IMR-90 (cell line): Measurements from ENCODE around the gene TSKS. TPM values are rescaled to one million over a fixed set of nuclear protein-coding genes. Genes with fewer than 3 reads are reported as not detected.

Experiments
- ATAC-seq: fragments of 200-7000 bp; cut with Tn5 transposase; 2 replicates; pipeline ENCODE4 v1.9.1; 2020; ENCODE audit warnings: low read depth, mild to moderate bottlenecking, moderate library complexity
- BruUV-seq: library from RNA; stranded (reverse); fragments of 400-500 nt; replicated peaks from 2 replicates; lab custom pipeline; 2021; lab: Mats Ljungman, UMichigan
- CTCF ChIA-PET: fragments of 300-600 bp; formaldehyde crosslinking; extraction: SDS; loops from one replicate; lab custom pipeline; 2021; ENCODE audit warnings: antibody characterized with exemption; lab: Yijun Ruan, JAX
- POLR2A ChIA-PET: fragments of 300-600 bp; sonication (Branson Sonifier 250); formaldehyde crosslinking; loops from one replicate; lab custom pipeline; 2022; ENCODE audit warnings: antibody characterized with exemption; ENCODE audit not compliant: unreplicated experiment; lab: Charles Lee
- DNase-seq: peaks from one replicate; pipeline ENCODE4 v3.0.0; 2013
- H2AFZ ChIP-seq: replicated peaks from 2 replicates; pipeline ENCODE3; 2013; ENCODE audit warnings: low read length, mild to moderate bottlenecking; ENCODE audit not compliant: poor library complexity
- H2AK5ac ChIP-seq: 2 replicates; pipeline ENCODE4 v1.6.1; 2013; ENCODE audit warnings: low read depth, low read length, inconsistent platforms
- H2AK9ac ChIP-seq: replicated peaks from 2 replicates; pipeline ENCODE3; 2013; ENCODE audit warnings: mild to moderate bottlenecking, low read depth, low read length, moderate library complexity; ENCODE audit not compliant: poor library complexity
- H2BK120ac ChIP-seq: 2 replicates; pipeline ENCODE4 v1.6.1; 2013; ENCODE audit warnings: low read depth, low read length, inconsistent platforms
- H2BK15ac ChIP-seq: 3 replicates; pipeline ENCODE4 v1.6.1; 2013; ENCODE audit warnings: low read depth, low read length, inconsistent platforms
- H2BK20ac ChIP-seq: 2 replicates; pipeline ENCODE4 v1.6.1; 2013; ENCODE audit warnings: low read depth, mild to moderate bottlenecking, inconsistent platforms, low read length, moderate library complexity
- H2BK5ac ChIP-seq: 2 replicates; pipeline ENCODE4 v1.6.1; 2013; ENCODE audit warnings: mild to moderate bottlenecking, low read depth, low read length, inconsistent platforms; ENCODE audit not compliant: poor library complexity, severe bottlenecking
- H3K14ac ChIP-seq: replicated peaks from 2 replicates; pipeline ENCODE4 v1.6.1; 2013; ENCODE audit warnings: low read depth, low read length, inconsistent platforms
- H3K18ac ChIP-seq: 2 replicates; pipeline ENCODE4 v1.6.1; 2013; ENCODE audit warnings: low read depth, low read length, control low read depth
- H3K23ac ChIP-seq: 2 replicates; pipeline ENCODE4 v1.6.1; 2013; ENCODE audit warnings: low read depth, low read length, inconsistent platforms
- H3K27ac ChIP-seq: 2 replicates; pipeline ENCODE4 v1.5.1; 2013; ENCODE audit warnings: mild to moderate bottlenecking, control low read depth, low read length; ENCODE audit not compliant: insufficient read depth
- H3K27me3 ChIP-seq: 2 replicates; pipeline ENCODE4 v1.6.1; 2013; ENCODE audit warnings: low read length; ENCODE audit not compliant: control insufficient read depth, insufficient read depth
- H3K36me3 ChIP-seq: 2 replicates; pipeline ENCODE4 v1.6.1; 2013; ENCODE audit warnings: low read length, mixed read lengths; ENCODE audit not compliant: control insufficient read depth, insufficient read depth
- H3K4ac ChIP-seq: 2 replicates; pipeline ENCODE4 v1.6.1; 2013; ENCODE audit warnings: low read depth, low read length, inconsistent platforms
- H3K4me1 ChIP-seq: 2 replicates; pipeline ENCODE4 v1.6.1; 2013; ENCODE audit warnings: low read length, mixed read lengths; ENCODE audit not compliant: control insufficient read depth, insufficient read depth
- H3K4me2 ChIP-seq: 2 replicates; pipeline ENCODE4 v1.6.1; 2013; ENCODE audit warnings: low read depth, mild to moderate bottlenecking, control low read depth, low read length, moderate library complexity
- H3K4me3 ChIP-seq: 2 replicates; pipeline ENCODE4 v1.5.1; 2013; ENCODE audit warnings: low read depth, mild to moderate bottlenecking, control low read depth, low read length, moderate library complexity; ENCODE audit not compliant: insufficient read depth
- H3K56ac ChIP-seq: 2 replicates; pipeline ENCODE4 v1.6.1; 2013; ENCODE audit warnings: low read length, inconsistent platforms; ENCODE audit not compliant: insufficient read depth; ENCODE audit errors: extremely low read depth
- H3K79me1 ChIP-seq, 2 experiments: 2 replicates each; pipeline ENCODE4 v1.6.1; 2013; ENCODE audit warnings: low read length in 2 of 2, inconsistent platforms in 1 of 2, low read depth in 1 of 2
- H3K9ac ChIP-seq: 2 replicates; pipeline ENCODE4 v1.6.1; 2013; ENCODE audit warnings: low read depth, low read length, control low read depth
- H3K9me1 ChIP-seq: 2 replicates; pipeline ENCODE4 v1.6.1; 2013; ENCODE audit warnings: low read length, inconsistent platforms; ENCODE audit not compliant: insufficient read depth
- H3K9me3 ChIP-seq: 2 replicates; pipeline ENCODE4 v1.6.1; 2013; ENCODE audit warnings: low read length; ENCODE audit not compliant: control insufficient read depth, insufficient read depth
- H4K20me1 ChIP-seq: 2 replicates; pipeline ENCODE4 v1.6.1; 2013; ENCODE audit warnings: low read length, inconsistent platforms; ENCODE audit not compliant: insufficient read depth
- H4K5ac ChIP-seq: 2 replicates; pipeline ENCODE4 v1.6.1; 2013; ENCODE audit warnings: mild to moderate bottlenecking, low read depth, low read length, control low read depth
- H4K8ac ChIP-seq, 2 experiments: 2 replicates each; pipeline ENCODE4 v1.6.1; 2013; ENCODE audit warnings: low read depth in 2 of 2, low read length in 2 of 2, control low read depth in 1 of 2, inconsistent platforms in 1 of 2
- H4K91ac ChIP-seq: 2 replicates; pipeline ENCODE4 v1.6.1; 2013; ENCODE audit warnings: low read depth, low read length, inconsistent platforms; ENCODE audit not compliant: insufficient read depth
- BHLHE40 ChIP-seq: fragments of 150-350 bp; IDR thresholded peaks from 2 replicates; pipeline ENCODE4 v1.6.1; 2016; ENCODE audit warnings: mild to moderate bottlenecking, low read depth, low read length
- CEBPB ChIP-seq: IDR thresholded peaks from 2 replicates; pipeline ENCODE4 v1.6.1; 2012; ENCODE audit warnings: low read depth, low read length, improper control_type of control experiment
- CHD1 ChIP-seq: IDR thresholded peaks from 2 replicates; pipeline ENCODE4 v1.6.1; 2012; ENCODE audit warnings: low read depth, low read length, improper control_type of control experiment
- CTCF ChIP-seq: conservative IDR thresholded peaks from 2 replicates; pipeline ENCODE4 v1.5.1; 2012; ENCODE audit warnings: mild to moderate bottlenecking, low read depth, low read length, improper control_type of control experiment
- ELK1 ChIP-seq: fragments of 150-350 bp; IDR thresholded peaks from 2 replicates; pipeline ENCODE4 v1.6.1; 2016; ENCODE audit warnings: low read depth, mild to moderate bottlenecking, low read length, moderate library complexity, borderline replicate concordance
- FOS ChIP-seq: fragments of 150-350 bp; IDR thresholded peaks from 2 replicates; pipeline ENCODE4 v1.6.1; 2016; ENCODE audit warnings: low read depth, low read length
- MAFK ChIP-seq: IDR thresholded peaks from 2 replicates; pipeline ENCODE4 v1.6.1; 2012; ENCODE audit warnings: low read depth, low read length, improper control_type of control experiment
- MAZ ChIP-seq: IDR thresholded peaks from 2 replicates; pipeline ENCODE4 v1.6.1; 2012; ENCODE audit warnings: low read depth, mild to moderate bottlenecking, low read length, improper control_type of control experiment, moderate library complexity, borderline replicate concordance
- MXI1 ChIP-seq: IDR thresholded peaks from 2 replicates; pipeline ENCODE4 v1.6.1; 2012; ENCODE audit warnings: low read depth, mild to moderate bottlenecking, low read length, moderate library complexity, borderline replicate concordance
- NFE2L2 ChIP-seq: fragments of 150-350 bp; IDR thresholded peaks from 2 replicates; pipeline ENCODE4 v1.6.1; 2016; ENCODE audit warnings: low read depth, mild to moderate bottlenecking, low read length
- POLR2A ChIP-seq: IDR thresholded peaks from 2 replicates; pipeline ENCODE4 v1.6.1; 2012; ENCODE audit warnings: mild to moderate bottlenecking, low read depth, low read length
- RAD21 ChIP-seq: IDR thresholded peaks from 2 replicates; pipeline ENCODE4 v1.6.1; 2012; ENCODE audit warnings: low read length, improper control_type of control experiment
- RCOR1 ChIP-seq: IDR thresholded peaks from 2 replicates; pipeline ENCODE4 v1.6.1; 2012; ENCODE audit warnings: mild to moderate bottlenecking, low read length, improper control_type of control experiment; ENCODE audit not compliant: insufficient replicate concordance
- RFX5 ChIP-seq: IDR thresholded peaks from 2 replicates; pipeline ENCODE4 v1.8.0; 2012; ENCODE audit warnings: low read depth, mild to moderate bottlenecking, low read length, moderate library complexity
- SMC3 ChIP-seq: fragments of 150-350 bp; IDR thresholded peaks from 2 replicates; pipeline ENCODE4 v1.6.1; 2016; ENCODE audit warnings: low read depth, mild to moderate bottlenecking, antibody characterized with exemption, low read length, moderate library complexity
- WGBS, 2 experiments: methylation state at CpG; one replicate each; pipeline versions ENCODE4 v1.1.5 to v1.1.7; 2013; ENCODE audit warnings: missing lambda C conversion rate in 2 of 2; ENCODE audit not compliant: insufficient read length in 1 of 2; ENCODE audit errors: extremely low coverage in 2 of 2; 5-methylcytosine and 5-hydroxymethylcytosine counted together
- dilution Hi-C: fragments of 300-500 bp; cut with HindIII; formaldehyde crosslinking; loops from one replicate; pipeline ENCODE4 v1.14.3; 2018; ENCODE audit warnings: low sequenced_read_pairs; ENCODE audit not compliant: unreplicated experiment
- in situ Hi-C: fragments of 300-500 bp; cut with MboI; formaldehyde crosslinking; loops from 3 replicates; pipeline ENCODE4 v1.14.3; 2019; ENCODE audit warnings: low sequenced_read_pairs, inconsistent platforms, mixed read lengths
- intact Hi-C: fragments of 100-400 bp; cut with micrococcal nuclease; formaldehyde crosslinking; loops from 2 replicates; pipeline ENCODE4 v1.10.0; 2022
- polyA plus RNA-seq, 3 experiments: library from polyadenylated mRNA; depleted of rRNA; stranded (reverse); fragments of >200 nt; gene quantifications; 2 replicates each; pipeline ENCODE4 v1.2.3, GENCODE V29; 2012; ENCODE audit warnings: low replicate concordance in 1 of 3
- total RNA-seq: library from RNA; depleted of rRNA; stranded (reverse); fragments of >200 nt; gene quantifications from 2 replicates; pipeline ENCODE4 v1.2.3, GENCODE V29; 2012

The TSKS gene
- total and polyA plus RNA-seq, 2 of the 4 experiments (the other 2 are of a cell fraction): not detected

GRCh38 chr19:49710372-49710951 lies 52.6 kb downstream of the TSKS start:
- Histone ChIP-seq H3K27ac (no peak overlapping the region; the same call in 1 of the 2 replicates), H3K9me3 (no peaks in the 10 kb centered on the region), H3K56ac (no peak overlapping the region), H3K9me1 (peaks cover 12% of the 10 kb centered on the region; the same call in 1 of the 2 replicates), H2AFZ (peak overlapping the region; percentile 83), H4K91ac (peak overlapping the region; percentile 77), H3K27me3 (no peaks in the 10 kb centered on the region), H2BK20ac (peak overlapping the region; percentile 36; the same call in 1 of the 2 replicates), H3K4me2 (no peak overlapping the region), H4K5ac (peak overlapping the region; percentile 26; the same call in 1 of the 2 replicates), H4K20me1 (no peaks in the 10 kb centered on the region), H3K23ac (peak overlapping the region; percentile 8; the same call in 1 of the 2 replicates), H2BK5ac (peak overlapping the region; percentile 80), H3K79me1 (no peaks in the 10 kb centered on the region; a peak in 1 of 4 replicates), H2AK5ac (peak overlapping the region; percentile 89; the same call in 1 of the 2 replicates), H3K4me3 (no peak overlapping the region), H3K36me3 (peaks cover 37% of the 10 kb centered on the region), H3K18ac (peak overlapping the region; percentile 6; the same call in 1 of the 2 replicates), H3K9ac (no peak overlapping the region), H2AK9ac (peak overlapping the region; percentile 93), H2BK15ac (no peak overlapping the region; the same call in 2 of the 3 replicates), H3K14ac (peak overlapping the region; percentile 67), H4K8ac (peak overlapping the region in 1 of 2 experiments; percentile 78; a peak in 2 of 4 replicates), H2BK120ac (peak overlapping the region; percentile 77), H3K4ac (peak overlapping the region; percentile 75), H3K4me1 (peaks cover 2% of the 10 kb centered on the region; the same call in 1 of the 2 replicates)
- 100% methylated on average over 2 of the region's 20 CpGs; no CpG with 5 or more reads in 1 of the 2 experiments for whole genome bisulfite sequencing, 2 experiments
- intact Hi-C loops (loop anchor here (10.0 kb wide), 1 partner anchor 104 kb away; the partner anchor contains the start of genes FUZ and MED25), dilution Hi-C loops (no loop called here), in situ Hi-C loops (no loop called here)
- ATAC-seq (peak; percentile 67), DNase-seq (peak; percentile 84)
- CTCF ChIA-PET: no interaction called here
- no TSS peak for BruUV-seq
- POLR2A ChIA-PET: no interaction called here
- peak; percentile 73 for TF ChIP-seq FOS
- TF ChIP-seq CEBPB: no peak
- peak; percentile 72 for TF ChIP-seq BHLHE40
- no peak for TF ChIP-seq MAFK
- TF ChIP-seq RCOR1: no peak
- no peak for TF ChIP-seq CHD1
- TF ChIP-seq POLR2A: no peak
- no peak for TF ChIP-seq RFX5
- no peak for TF ChIP-seq CTCF
- no peak for TF ChIP-seq ELK1
- TF ChIP-seq SMC3: no peak
- no peak for TF ChIP-seq MXI1
- no peak for TF ChIP-seq MAZ
- no peak for TF ChIP-seq RAD21
- no peak for TF ChIP-seq NFE2L2
